MM.1S (cell line): ENCODE data around the gene TOP2A.

Experiments used
- CTCF ChIP-seq: fragments of 300-600 bp; sonication (generic); IDR thresholded peaks from 2 replicates; pipeline ENCODE4 v1.5.1; 2016; ENCODE audit warnings: antibody characterized with exemption, low read length, mixed read lengths
- EZH2 ChIP-seq: fragments of 300-600 bp; sonication (generic); optimal IDR thresholded peaks from 2 replicates; pipeline ENCODE3; 2017; ENCODE audit warnings: low read depth, mild to moderate bottlenecking, antibody characterized with exemption, low read length, mixed read lengths
- EZH2phosphoT487 ChIP-seq: fragments of 300-600 bp; sonication (generic); IDR thresholded peaks from 2 replicates; pipeline ENCODE4 v1.6.1; 2018; ENCODE audit warnings: antibody characterized with exemption, low read length

- TF ChIP-seq CTCF (no peak), EZH2 (no peak), EZH2phosphoT487 (no peak)
Observed at GRCh38 chr17:40422990-40423633, 5.4 kb upstream of the TOP2A start.
